ENCODE results near the gene PLK2. TPM values are rescaled to one million over a fixed set of nuclear protein-coding genes. Genes with fewer than 3 reads are reported as not detected.

The PLK2 gene
- total RNA-seq, 4 donors from 2014 or later: 27.2 to 126 (median 90.9) TPM

GRCh38 chr5:58456026-58456425 is 3.9 kb downstream of the PLK2 start:
- no peak for TF ChIP-seq CTCF (IDR thresholded peaks at IDR 0.05)
- peak; percentile 15 for ATAC-seq (ENCODE audit: low FRiP score)

GRCh38 chr5:58455480-58455879 is 4.4 kb downstream of the PLK2 start:
- no peak for ATAC-seq (ENCODE audit: low FRiP score)
- no peak for TF ChIP-seq CTCF (IDR thresholded peaks at IDR 0.05)

More at GRCh38 chr5:58456026-58456425, 3.9 kb downstream of the PLK2 start:
- DNase-seq (ENCODE audit: low spot score): no peak

GRCh38 chr5:58455066-58455465 is 4.8 kb downstream of the PLK2 start:
- ATAC-seq (ENCODE audit: low FRiP score) (no peak), DNase-seq (ENCODE audit: low spot score) (no peak)
- TF ChIP-seq CTCF (IDR thresholded peaks at IDR 0.05): no peak

More at GRCh38 chr5:58455480-58455879, 4.4 kb downstream of the PLK2 start:
- DNase-seq (ENCODE audit: low spot score): no peak

- ATAC-seq (ENCODE audit: low FRiP score) (no peak), DNase-seq (ENCODE audit: low spot score) (no peak)
- TF ChIP-seq CTCF (IDR thresholded peaks at IDR 0.05): no peak
Measured at GRCh38 chr5:58454025-58454424, 5.9 kb downstream of the PLK2 start.

- DNase-seq (ENCODE audit: low spot score) (no peak), ATAC-seq (ENCODE audit: low FRiP score) (no peak)
- TF ChIP-seq CTCF (IDR thresholded peaks at IDR 0.05): no peak
Measured at GRCh38 chr5:58453306-58453705, 6.6 kb downstream of the PLK2 start.

- no peak for DNase-seq (ENCODE audit: low spot score)
- ATAC-seq (ENCODE audit: low FRiP score): no peak
- no peak for TF ChIP-seq CTCF (IDR thresholded peaks at IDR 0.05)
Measured at GRCh38 chr5:58452566-58453258, 7.2 kb downstream of the PLK2 start.

Measured in omental fat pad (tissue), 4 donors.